ENCODE data around the gene RASGEF1C.

The RASGEF1C gene

DNA sequence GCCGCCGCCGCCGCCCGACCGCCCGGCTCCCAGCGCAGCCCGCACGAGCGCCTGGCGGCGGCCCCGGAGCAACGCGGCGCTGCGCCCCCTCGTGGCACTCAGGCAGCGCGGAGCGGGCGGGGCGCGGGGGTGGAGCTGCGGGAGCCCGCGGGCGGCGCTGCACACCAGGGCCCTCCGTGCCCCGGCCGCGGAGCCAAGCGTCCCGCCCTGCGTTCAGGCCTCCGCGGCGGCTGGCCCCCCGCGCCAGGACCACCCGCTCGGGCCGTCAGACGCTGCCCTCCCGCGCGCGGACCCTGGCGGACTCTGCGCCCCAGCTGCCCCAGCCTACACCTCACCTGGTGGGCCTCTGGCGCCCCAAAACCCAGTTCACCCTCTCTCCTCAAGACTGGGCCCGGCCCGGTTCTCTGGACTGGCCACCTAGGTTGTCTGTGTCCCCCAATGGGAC, at the start of gene RASGEF1C:
Gene RASGEF1C (minus strand): TSS at position 75 of the 445 bp plus-strand sequence. CDS start 71,159 bp downstream, outside the sequence.
- no peak for DNase-seq (ENCODE audit: low read depth, low spot score)

DNA sequence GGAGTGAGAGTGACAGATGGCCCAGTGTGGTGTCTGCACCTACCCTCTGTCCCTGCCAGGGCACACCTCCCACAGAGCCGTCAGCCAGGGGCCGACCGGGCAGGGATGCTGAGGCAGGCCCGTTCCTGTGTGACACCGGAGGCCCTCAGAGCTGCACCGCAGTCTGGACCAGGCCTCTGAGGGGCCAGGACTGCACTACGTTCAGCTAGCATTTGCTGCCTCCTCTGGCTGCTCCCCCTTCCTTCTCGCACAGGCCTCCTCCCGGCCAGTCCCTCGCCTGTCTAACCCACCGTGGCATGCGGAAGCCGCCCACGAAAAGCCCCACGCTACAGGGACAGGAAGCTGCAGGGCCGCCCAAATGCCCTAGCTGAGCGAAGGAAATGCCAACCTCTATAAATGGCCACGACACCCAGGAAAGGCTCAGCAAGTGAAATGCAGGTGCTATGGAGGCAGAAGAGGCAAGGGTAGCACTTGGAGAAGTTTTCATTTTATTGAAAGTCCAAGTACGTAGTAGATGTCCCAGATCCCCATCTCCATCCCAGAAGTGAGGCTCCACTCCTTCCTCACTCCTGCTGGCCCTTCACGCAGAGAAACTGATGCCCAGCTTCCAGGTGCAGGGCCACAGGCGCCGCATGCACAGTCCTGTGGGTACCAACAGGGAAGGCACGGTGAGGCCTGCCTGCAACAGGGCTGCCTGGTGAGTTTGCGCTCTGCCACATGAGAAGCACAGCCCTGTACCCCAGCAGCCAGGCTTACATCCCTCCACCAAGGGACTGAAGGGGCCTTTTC, 44.2 kb upstream of the RASGEF1C start:
- no peak for DNase-seq (ENCODE audit: low read depth, low spot score)

- no peak for DNase-seq (ENCODE audit: low read depth, low spot score)
Measured at GRCh38 chr5:180251887-180252286, 42.9 kb upstream of the RASGEF1C start.

GRCh38 chr5:180251141-180251540, 42.1 kb upstream of the RASGEF1C start:
- no peak for DNase-seq (ENCODE audit: low read depth, low spot score)

GRCh38 chr5:180250329-180250728, 41.3 kb upstream of the RASGEF1C start:
- DNase-seq (ENCODE audit: low read depth, low spot score), result no peak

GRCh38 chr5:180241600-180241999, 32.6 kb upstream of the RASGEF1C start:
- no peak for DNase-seq (ENCODE audit: low read depth, low spot score)

DNA sequence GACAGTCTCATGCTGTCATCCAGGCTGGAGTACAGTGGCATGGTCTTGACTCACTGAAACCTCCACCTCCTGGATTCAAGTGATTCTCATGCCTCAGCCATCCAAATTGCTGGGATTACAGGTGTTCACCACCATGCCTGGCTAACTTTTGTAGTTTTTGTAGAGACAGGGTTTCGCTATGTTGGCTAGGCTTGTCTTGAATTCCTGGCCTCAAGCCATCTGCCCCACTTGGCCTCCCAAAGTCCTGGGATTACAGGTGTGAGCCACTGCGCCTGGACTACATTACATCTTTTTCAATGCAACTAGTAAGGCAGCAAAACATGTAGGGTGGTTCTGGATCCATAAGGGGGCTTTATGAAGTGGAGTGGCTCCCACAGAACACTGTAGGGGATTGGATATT, 29.6 kb upstream of the RASGEF1C start:
- DNase-seq (ENCODE audit: low read depth, low spot score), result no peak

- DNase-seq (ENCODE audit: low read depth, low spot score), result no peak
Measured at GRCh38 chr5:180235846-180236245, 26.8 kb upstream of the RASGEF1C start.

- DNase-seq (ENCODE audit: low read depth, low spot score), result no peak
Measured at GRCh38 chr5:180235077-180235476, 26.1 kb upstream of the RASGEF1C start.

- DNase-seq (ENCODE audit: low read depth, low spot score), result no peak
Measured at GRCh38 chr5:180234271-180234670, 25.3 kb upstream of the RASGEF1C start.

DNA sequence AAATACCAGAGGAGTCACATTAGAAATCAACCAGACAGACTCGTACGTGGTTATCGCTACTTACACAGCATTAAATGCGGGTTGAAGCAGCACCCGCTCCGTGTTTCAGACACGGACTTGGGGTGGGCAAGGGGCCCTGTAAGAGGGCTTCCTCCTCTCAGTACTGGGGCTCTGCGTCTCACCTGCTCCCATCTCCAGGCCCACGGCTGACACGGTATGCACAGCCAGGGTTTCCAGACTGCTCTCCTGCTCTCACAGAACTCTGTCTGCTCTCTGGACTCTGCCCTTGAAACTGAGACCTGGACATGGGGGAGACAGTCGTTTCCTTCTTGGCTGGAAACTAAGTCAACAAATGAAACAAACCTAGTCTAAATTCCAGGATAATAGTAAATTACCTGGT, 24.7 kb upstream of the RASGEF1C start:
- DNase-seq (ENCODE audit: low read depth, low spot score), result no peak

GRCh38 chr5:180230017-180230416, 21.0 kb upstream of the RASGEF1C start:
- DNase-seq (ENCODE audit: low read depth, low spot score), result no peak

DNA sequence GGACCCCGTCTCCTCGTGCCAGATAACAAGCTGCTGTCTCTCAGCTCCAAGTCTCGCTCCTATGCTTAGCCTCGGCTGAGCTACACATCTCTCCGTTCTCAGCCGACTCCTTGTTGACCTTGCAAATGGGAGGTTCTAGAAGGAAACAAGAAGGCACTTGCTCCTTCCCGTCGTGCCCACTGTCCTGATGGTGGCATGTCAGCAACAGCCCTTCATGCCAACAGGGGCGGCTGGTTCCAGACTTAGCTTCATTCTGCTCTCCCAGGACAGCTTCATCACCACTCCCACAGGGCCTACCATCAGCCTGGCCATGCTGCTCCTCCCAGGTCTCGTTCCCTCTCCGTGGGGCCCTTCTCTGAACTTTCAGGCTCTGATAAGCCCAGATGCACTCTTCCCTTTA, 13.0 kb upstream of the RASGEF1C start:
- DNase-seq (ENCODE audit: low read depth, low spot score), result no peak

DNA sequence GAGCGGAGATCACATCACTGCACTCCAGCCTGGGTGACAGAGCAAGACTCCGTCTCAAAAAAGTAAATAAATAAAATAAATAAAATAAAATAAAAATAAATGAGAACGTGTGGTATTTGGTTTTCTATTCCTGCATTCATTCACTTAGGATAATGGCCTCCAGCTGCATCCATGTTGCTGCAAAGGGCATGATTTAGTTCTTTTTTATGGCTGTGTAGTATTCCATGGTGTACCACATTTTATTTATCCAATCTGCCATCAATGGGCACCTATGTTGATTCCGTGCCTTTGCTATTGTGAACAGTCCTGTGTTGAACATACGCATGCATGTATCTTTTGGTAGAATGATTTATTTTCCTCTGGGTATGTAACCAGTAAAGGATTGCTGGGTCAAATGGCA, 8.8 kb upstream of the RASGEF1C start:
- no peak for DNase-seq (ENCODE audit: low read depth, low spot score)

- no peak for DNase-seq (ENCODE audit: low read depth, low spot score)
Measured at GRCh38 chr5:180216646-180217171, 7.7 kb upstream of the RASGEF1C start.

DNA sequence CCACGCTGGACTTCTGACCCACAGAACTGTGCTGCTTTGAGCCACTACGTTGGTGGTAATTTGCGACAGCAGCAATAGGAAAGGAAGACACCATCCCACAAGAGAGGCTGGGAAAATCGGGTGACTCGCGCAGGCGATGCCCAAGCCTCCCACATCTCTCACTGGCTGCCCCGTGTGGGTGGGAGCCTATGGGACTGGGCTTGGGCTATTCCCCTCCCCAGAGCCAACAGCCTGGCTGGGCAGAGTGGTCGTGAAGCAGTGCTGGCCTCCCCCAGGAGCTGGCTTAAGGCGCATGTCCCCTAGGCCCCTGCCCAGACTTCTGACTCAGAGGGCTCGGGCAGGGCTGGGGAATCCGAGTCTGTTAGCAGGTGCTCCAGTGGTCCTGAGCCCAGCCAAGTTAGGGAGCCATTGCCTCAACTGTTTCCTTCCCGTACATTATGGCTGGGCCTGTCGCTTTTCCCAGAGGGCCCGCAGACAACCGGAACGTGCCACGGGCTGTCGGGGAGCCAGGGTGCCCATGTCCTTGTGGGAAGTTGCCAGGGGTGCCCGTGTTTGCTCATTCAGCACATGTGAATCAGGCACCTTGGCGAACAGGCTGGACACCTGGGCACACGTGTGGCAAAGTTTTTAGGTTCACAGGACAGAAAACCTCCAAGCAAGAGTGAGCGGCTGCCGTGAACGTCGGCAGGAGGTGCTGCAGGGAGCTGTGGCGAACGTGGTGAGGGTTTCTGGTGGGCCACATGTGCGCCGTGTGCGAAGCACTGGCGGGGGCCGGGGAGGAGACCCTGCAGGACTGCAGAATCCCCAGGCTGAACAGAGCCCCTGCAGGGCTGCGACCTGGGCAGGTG, 7.0 kb upstream of the RASGEF1C start:
- DNase-seq (ENCODE audit: low read depth, low spot score), result no peak

DNA sequence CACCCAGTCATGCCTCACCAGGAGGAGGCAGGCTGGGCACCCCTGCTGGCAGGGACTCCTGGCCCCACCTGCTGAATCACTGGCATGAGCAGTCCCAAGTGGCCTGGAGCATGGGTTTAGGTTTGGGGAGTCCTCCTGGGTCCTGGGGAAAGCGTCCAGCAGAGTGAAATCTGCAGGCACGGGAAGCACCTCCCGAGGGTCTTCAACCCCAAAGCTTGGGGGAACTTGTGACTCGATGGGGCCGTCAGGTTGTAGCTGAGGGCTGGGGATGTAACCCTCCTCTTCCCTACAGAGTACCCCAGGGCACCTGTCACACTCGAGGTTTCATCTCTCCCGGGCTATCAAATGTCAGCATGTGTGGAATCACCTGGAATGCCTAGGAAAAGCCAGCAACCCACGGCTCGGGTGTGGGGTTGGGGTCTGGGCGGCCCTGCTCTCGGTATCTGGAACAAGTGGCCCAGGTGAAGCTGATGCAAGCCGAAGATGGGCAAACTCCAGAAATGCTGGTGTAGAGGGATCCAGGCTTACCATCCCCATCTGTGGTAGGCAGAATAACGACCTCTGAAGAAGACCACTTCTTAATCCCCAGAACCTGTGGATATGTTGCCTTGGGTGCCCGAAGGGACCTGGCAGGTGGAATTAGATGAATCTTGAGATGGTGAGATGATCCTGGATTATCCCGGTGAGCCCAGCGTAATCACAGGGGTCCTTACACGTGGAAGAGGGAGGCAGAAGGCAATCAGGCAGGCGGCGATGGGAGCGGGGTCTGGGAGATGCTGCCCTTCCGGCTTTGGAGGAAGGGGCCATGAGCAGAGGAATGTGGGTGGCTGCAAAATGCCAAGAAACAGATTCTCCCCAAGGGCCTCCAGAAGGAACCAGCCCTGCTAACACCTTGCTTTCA, 6.1 kb upstream of the RASGEF1C start:
- no peak for DNase-seq (ENCODE audit: low read depth, low spot score)

DNA sequence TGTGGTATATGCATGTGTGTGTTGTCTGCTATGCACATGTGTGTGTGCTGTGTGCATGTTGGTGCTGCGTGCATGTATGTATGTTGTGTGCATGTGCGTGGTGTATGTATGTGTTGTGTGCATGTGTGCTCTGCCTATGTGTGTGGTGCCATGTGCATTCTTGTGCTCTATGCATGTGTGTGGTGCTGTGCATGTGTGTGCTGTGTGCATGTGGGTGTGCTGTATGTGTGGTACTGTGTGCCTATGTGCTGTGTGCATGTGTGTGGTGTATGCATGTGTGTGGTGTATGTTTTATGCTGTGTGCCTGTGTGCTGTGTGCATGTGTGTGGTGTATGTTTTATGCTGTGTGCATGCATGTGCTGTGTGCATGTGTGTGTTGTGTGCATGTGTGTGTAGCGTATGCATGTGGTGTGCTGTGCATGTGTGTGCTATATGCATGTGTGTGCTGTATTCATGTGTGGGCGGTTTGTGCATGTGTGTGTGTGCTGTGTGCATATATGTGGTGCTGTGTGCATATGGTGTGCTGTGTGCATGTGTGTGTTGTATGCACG, 4.7 kb upstream of the RASGEF1C start:
- DNase-seq (ENCODE audit: low read depth, low spot score), result no peak

- no peak for DNase-seq (ENCODE audit: low read depth, low spot score)
Measured at GRCh38 chr5:180213256-180213600, 4.2 kb upstream of the RASGEF1C start.

DNA sequence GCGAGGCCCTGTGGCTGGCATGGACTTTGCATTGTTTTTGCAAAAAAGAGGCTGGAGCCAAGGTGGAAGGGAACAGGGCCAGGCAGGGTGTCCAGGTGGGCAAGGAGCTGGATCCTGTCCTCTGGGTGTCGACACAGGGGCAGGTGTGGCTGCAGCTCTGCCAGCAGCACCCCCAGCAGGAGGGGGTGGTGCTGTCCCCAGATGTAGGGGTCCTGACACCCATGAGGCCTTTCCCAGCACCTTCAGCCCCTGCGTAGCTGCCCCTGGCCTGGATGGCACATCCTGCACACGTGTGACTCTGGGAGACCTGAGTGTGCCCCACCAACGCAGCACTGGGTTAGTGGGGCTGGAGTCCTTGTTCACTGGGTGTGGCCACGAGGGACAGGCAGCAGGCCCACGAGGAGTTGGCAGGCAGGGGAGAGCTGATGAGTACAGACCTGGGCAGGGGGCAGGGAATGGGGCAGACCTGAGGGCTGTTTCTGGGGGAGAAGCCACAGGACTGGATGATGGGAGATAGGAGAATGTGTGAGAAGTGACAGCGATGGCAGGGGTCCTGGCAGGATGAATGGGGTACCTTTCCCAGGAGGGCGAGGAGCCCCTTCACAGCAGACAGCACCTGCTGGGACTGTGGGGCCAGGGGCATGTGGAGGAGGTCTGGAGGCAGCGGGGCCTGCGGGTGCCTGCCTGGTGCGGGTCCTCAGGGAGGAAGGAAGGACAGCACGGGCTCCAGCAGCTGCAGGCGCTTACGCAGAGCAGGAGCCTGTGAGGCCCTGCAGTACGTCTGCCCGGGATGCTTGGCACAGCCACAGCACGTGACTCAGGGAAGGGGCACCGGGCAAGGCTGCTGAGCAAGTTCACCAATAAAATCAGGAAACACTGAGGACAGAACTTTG, 3.6 kb upstream of the RASGEF1C start:
- no peak for DNase-seq (ENCODE audit: low read depth, low spot score)

DNA sequence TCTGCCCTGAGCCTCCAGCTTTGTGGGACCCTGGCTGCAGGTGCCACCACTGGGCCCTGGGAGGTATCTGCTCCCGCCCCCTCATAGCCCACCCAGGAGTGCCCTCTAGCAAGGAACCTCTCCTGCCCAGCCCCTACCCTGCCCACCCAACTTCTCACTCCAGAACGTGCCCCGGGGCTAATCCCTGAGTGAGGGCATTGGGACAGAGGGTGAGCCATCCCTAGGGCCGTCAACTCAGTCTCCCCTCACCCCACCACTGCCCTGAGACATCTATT, 2.7 kb upstream of the RASGEF1C start:
- DNase-seq (ENCODE audit: low read depth, low spot score), result no peak
